ENCODE results near the gene ZNF503.

ZNF503 gene

DNA sequence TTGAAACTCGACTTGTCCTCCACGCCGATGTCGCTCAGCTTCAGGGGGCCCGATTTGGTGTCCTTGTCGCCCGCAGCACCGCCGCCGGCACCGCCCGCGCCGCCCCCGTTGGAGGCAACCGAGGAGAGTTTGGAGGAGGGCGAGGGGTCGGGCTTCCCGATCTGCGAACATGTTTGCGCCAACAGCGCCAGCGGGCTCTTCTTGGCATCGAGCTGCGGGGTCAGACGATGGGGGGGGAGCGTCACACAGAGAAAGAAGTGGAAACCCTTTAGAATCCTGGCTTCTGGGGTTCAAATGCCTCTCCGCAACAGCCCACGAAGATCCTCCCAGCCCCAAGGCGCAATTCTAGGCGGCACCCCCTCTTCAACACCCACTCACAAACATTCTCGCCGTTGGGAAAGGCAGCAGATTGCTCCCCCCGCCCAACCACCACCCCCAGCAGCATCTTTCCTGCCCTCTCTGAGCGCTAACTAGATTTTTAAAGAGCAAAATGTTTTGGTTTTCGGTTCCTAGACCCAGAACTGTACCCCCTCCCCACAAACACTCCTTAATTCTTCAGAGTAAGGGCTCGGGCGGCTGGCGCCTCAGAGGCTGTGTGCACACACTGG is 1.3 kb downstream of the ZNF503 start:
- in situ Hi-C loops (cut with HindIII; ENCODE audit: low pct_unique_long_range_greater_than_20kb, low sequenced_read_pairs): no loop called here
- DNase-seq (ENCODE audit: low read depth in 1 of 2, low spot score in 1 of 2): peak in 1 of 2 experiments; percentile 64
- TF ChIP-seq JUND (IDR thresholded peaks at IDR 0.05; ENCODE audit: low read depth): no peak

DNA sequence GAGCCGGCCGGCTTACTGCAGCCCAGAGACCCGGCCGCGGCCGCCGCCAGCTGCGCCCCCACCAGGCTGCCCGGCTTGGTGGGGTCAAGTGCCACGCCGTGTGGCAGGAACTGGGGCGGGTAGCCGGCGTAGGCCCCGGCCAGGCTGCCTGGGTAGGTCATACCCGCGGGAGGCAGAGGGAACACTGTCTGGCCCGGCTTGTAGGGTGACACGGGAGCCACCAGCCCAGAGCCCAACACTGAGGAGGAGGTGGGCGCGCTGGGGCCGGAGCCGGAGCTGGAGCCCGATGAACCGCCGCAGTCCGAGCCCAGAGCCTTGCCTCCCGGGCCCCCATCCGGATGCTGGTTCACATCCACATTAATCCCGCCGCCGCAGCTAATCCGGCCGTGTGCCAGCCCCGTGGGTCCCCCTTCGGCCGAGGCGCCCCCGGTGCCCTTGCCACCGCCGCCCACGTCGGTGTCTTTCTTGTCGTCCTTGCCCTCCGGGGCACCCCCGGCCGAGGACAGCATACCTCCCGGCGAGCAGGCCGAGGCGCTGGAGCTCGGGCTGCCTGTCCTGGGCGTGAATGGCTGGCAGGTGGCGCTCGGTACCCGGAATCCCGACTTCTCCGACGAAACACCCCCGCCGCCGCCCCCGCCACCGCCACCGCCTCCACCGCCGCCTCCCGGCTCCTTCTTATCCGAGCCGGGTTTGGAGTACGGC is 2.0 kb downstream of the ZNF503 start:
- in situ Hi-C loops (cut with HindIII; ENCODE audit: low pct_unique_long_range_greater_than_20kb, low sequenced_read_pairs): no loop called here
- TF ChIP-seq JUND (IDR thresholded peaks at IDR 0.05; ENCODE audit: low read depth): no peak
- peak; percentile 82 to 94 for DNase-seq (ENCODE audit: low read depth in 1 of 2, low spot score in 1 of 2)

DNA sequence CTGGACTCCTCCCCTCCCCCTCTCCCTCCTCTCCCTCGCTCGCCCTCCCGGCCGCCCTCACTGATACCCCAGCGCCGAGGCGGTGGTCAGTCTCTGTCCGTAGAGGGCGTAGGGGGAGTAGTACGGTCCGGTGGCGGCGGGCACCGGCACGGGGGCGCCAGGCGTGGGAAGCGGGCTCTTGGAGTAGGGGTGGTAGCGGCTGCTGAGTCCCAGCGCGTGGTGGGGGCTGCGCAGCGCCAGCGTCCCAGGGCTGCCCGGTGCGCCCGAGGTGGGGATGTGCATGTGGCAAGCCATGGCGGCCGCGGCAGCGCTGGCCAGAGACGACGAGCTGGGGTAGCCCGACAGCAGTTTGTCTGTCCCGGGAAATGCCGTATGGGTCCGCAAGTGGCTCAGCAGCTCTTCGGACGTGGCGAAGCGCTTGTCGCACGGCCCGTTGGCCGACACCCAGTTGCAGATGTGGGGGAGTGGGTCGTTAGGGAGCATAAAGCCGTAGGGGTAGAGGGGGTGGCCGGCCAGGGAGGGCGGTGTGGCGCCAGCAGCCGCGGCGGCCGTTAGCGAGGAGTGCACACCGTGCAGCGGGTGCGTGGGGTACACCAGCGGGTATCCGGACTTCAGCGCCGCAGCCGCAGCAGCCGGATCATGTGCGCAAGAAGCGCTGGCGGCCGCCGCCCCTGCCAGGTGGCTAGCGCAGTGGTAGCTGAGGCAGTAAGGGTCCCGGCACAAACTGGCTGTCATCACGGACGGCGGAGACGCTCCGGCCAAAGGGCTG is 2.7 kb downstream of the ZNF503 start:
- no peak for TF ChIP-seq JUND (IDR thresholded peaks at IDR 0.05; ENCODE audit: low read depth)
- no peak for DNase-seq (ENCODE audit: low read depth in 1 of 2, low spot score in 1 of 2)
- in situ Hi-C loops (cut with HindIII; ENCODE audit: low pct_unique_long_range_greater_than_20kb, low sequenced_read_pairs): no loop called here

DNA sequence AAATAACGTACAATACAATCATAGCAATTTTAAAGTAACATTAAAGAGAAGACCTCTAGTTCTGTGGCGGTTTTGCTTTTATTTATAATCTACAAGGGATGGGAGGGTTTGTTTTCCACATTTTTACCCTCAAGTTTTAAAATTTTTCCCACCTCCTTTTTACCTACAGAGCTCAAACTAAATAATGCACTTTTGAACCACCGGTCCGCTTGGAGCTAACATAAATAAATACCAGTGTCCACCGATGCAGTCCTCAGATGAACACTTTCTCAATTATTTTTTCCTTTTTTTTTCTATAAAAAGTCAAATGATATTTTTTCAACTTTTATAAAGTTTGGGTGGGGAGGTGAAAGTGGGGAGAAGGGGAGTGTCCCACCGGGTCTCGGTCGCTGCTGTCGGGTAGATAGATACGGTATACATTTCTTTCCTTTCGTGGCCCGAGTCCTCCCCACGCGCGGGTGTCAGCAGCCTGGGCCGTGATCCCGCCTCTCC is 3.3 kb downstream of the ZNF503 start:
- no peak for TF ChIP-seq JUND (IDR thresholded peaks at IDR 0.05; ENCODE audit: low read depth)
- DNase-seq (ENCODE audit: low read depth in 1 of 2, low spot score in 1 of 2): no peak
- in situ Hi-C loops (cut with HindIII; ENCODE audit: low pct_unique_long_range_greater_than_20kb, low sequenced_read_pairs): no loop called here

DNA sequence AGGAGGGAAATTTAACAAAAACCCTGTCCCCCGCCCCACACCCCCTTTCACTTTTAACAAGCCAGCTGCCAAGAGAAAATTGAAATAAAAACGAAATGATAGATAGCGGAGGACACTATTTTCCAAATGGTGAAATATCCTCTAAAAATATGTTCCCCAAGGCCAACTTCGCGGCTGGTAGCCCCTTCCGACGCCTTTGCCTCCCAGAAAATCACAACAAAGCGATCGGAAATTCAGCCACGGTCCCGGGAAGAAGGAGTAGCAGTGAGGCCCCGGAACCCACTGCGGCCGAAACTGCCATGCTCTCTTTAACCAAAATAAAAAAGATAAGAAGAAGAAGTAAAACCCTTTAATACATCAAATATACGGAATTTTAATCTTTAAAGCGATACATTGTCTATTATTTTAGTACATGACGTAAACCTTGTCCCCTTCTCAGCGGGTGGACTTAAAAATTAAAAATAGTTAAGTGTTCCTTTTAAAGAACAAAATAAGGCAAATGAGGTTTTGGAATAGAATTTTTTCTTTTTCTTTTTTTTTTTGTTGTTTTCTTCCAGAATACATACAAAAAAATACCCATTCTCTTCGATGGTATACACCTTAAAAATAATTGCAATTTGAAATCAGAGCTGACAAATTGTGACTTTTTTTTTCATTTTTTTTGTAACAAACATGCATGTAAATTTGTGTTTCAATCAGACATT is 3.9 kb downstream of the ZNF503 start:
- DNase-seq (ENCODE audit: low read depth in 1 of 2, low spot score in 1 of 2): no peak
- in situ Hi-C loops (cut with HindIII; ENCODE audit: low pct_unique_long_range_greater_than_20kb, low sequenced_read_pairs): no loop called here
- TF ChIP-seq JUND (IDR thresholded peaks at IDR 0.05; ENCODE audit: low read depth): no peak

DNA sequence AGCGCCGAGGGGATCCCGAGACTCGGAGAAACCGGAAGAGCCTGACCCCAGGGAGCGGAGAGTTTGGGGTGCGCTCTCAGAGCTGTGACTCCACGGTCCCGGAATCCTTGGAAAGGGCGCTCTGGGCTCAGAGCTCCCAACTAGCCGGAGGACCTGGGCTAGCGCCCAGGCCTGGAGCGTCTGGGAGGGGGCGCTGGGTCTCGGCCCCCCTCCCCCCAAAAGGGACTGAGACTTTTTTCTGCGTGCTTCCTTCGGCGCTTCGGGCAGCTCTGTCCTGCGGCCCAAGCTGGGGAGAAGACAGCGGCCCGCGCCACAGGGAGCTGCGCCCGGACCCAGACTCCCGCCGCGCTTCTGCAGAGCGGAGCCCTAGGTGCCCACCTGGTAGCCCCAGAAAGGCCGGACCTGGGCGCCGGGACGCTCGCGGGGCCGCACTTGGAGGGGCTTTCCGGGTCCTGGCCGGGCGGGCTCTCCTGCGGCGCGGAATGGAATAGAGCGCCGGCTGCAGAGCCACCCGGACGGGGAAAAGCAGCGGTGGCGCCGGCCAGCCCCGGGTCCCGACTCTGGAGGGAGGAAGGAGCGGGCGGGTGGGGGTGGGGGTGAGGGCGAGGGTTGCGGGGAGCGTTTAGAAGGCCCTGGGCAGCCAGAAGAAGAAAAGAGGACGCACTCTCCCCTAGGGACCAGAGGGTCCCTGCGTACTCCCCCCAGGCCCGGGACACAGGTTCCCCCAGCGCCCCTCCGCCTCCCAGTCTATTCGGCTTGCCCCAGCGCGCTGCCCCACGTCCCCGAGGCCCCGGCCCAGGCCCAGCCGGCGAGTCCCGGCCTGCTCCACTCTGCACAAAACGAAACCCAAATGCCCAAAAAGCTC is 4.7 kb downstream of the ZNF503 start:
- no peak for DNase-seq (ENCODE audit: low read depth in 1 of 2, low spot score in 1 of 2)
- no peak for TF ChIP-seq JUND (IDR thresholded peaks at IDR 0.05; ENCODE audit: low read depth)
- in situ Hi-C loops (cut with HindIII; ENCODE audit: low pct_unique_long_range_greater_than_20kb, low sequenced_read_pairs): no loop called here

DNA sequence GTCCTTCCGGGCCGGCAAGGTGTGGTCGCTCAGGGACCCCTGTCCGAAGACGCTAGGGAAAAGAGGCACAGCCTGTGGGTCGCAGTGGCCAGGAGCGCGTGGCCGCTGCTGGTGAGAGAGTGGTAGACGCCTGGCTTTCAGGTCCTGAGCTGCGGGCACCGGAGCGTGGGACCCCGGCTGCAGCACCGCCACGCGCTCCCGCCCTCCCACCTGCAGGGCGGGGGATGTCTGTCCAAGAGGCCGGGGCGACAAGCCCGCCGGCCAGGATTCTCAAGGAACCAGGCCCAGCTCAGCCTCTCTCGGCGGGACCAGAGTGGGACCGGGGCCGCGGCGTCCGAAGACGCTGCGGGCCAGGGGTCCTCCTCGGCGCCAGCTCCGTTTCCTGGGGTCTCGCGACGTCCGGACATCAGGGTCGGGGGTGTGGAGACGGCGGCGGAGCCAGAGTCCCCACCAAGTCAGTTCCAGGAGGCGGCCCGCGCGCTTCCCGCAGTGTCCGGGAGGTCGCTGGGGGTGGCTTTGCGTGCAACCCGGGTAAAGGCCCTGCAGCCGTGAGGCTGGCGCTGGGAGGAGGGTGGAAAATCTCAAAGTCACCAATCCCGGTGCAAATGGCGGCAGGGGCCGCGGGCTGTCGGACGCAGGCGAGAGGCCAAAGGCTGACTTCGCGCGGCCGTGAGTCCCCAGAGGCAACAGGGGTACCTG is 5.5 kb downstream of the ZNF503 start:
- in situ Hi-C loops (cut with HindIII; ENCODE audit: low pct_unique_long_range_greater_than_20kb, low sequenced_read_pairs): no loop called here
- TF ChIP-seq JUND (IDR thresholded peaks at IDR 0.05; ENCODE audit: low read depth): no peak
- DNase-seq (ENCODE audit: low read depth in 1 of 2, low spot score in 1 of 2): no peak

DNA sequence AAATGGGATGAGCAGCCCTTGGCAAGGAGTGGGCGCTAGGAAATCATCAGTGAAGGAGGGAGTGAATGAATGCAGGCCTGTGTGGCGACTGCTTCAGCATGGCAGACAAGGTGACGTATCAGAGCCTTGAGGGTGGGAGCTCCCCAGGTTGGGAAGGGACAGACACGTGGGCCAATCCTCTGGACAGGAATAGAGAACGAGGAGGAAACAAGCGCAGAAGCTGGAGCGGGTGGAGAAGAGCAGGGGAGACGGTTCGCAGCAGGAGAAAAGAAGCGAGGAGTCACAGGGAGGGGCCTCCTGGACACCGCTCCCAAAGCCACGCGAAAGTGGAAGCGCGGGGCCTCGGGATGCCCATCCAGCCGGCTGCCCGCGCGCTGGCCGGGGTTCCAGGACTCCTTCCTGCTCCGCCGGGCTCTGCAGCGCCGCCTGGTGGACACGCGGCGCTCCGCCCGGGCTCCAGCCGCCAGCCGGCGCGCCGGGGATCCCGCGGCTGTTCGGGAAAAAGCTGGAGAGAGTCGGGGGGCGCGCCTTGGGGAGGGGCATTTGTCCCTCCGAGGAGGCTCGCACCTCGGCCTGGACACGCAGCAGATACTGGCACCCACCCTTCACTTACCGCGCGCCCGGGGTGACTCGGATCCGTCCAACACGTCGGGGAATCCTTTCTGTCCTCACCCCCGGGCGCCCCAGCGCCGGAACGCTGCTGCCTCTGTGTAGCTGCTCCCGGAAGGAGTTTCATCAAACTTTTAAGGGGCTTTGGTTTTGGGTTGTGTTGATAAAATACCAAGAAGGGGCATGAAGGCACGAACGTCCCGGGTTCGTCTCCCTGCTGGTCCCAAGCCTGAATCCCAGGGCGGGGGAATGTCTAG is 6.3 kb downstream of the ZNF503 start:
- TF ChIP-seq JUND (IDR thresholded peaks at IDR 0.05; ENCODE audit: low read depth): no peak
- in situ Hi-C loops (cut with HindIII; ENCODE audit: low pct_unique_long_range_greater_than_20kb, low sequenced_read_pairs): no loop called here
- DNase-seq (ENCODE audit: low read depth in 1 of 2, low spot score in 1 of 2): no peak

DNA sequence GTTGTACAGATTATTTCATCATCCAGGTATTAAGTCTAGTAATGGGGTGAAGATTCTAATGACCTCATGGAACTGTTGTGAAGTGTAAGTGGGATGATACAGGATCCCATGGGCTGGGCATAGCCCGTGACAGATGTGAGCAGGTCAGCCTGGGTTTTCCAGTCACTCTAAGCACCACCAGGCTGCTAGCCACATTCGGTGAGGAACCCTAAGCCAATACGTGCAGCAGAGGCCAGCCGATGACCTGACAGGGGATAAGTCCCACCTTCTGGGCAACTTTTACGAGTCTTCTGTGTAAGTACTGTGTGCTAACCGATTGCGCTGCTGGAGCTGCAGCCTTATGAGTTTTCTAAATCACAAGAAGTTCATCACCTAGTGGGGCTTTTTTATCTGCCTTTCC is 7.3 kb downstream of the ZNF503 start:
- no peak for TF ChIP-seq JUND (IDR thresholded peaks at IDR 0.05; ENCODE audit: low read depth)

DNA sequence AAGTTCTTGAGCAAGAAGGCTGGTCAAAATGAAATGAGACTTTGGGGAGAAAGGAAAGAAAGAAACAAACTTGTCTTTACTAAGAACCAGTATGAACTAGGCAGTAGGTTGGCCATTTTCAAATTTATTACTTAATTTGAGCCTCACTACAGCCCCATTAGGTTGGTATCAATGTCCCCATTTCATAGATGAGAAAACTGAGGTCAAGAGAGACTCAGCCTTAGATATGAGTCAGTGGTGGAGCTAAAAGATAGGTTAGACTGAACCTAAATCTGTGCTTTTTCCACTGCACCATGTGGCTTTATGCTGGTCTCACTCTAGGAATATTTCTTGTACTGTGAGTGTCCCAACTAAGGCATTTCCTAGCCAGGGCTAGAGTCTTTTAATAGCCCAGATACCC is 8.8 kb downstream of the ZNF503 start:
- no peak for DNase-seq (ENCODE audit: low read depth in 1 of 2, low spot score in 1 of 2)
- in situ Hi-C loops (cut with HindIII; ENCODE audit: low pct_unique_long_range_greater_than_20kb, low sequenced_read_pairs): no loop called here
- no peak for TF ChIP-seq JUND (IDR thresholded peaks at IDR 0.05; ENCODE audit: low read depth)

More for the DNA sequence above, 7.3 kb downstream of the ZNF503 start:
- DNase-seq (ENCODE audit: low read depth in 1 of 2, low spot score in 1 of 2): no peak
- in situ Hi-C loops (cut with HindIII; ENCODE audit: low pct_unique_long_range_greater_than_20kb, low sequenced_read_pairs): no loop called here
